HepG2 (cell line): Measurements from ENCODE around the gene SEMA4B. TPM values are rescaled to one million over a fixed set of nuclear protein-coding genes. Genes with fewer than 3 reads are reported as not detected.

ENCODE experiments used
- ARID3A ChIP-seq: IDR thresholded peaks from 2 replicates; pipeline ENCODE4 v1.6.1; 2012; ENCODE audit warnings: low read depth, low read length, improper control_type of control experiment
- GFI1 ChIP-seq: sonication (generic); formaldehyde crosslinking; IDR thresholded peaks from 2 replicates; pipeline ENCODE4 v1.5.0; 2020; ENCODE audit warnings: missing genetic modification reagents, mild to moderate bottlenecking, borderline replicate concordance
- HNRNPL ChIP-seq: fragments of 200-400 bp; formaldehyde crosslinking; IDR thresholded peaks from 2 replicates; pipeline ENCODE4 v1.6.1; 2017; ENCODE audit warnings: mild to moderate bottlenecking, low read depth, low read length
- KLF11 ChIP-seq: IDR thresholded peaks from 2 replicates; pipeline ENCODE4 v1.6.1; 2016; ENCODE audit warnings: missing compliant biosample characterization
- KMT2B ChIP-seq: IDR thresholded peaks from 2 replicates; pipeline ENCODE4 v1.6.1; 2016; ENCODE audit warnings: missing genetic modification reagents, missing compliant biosample characterization
- MLLT10 ChIP-seq: sonication (generic); formaldehyde crosslinking; IDR thresholded peaks from 2 replicates; pipeline ENCODE4 v1.4.0; 2020; ENCODE audit warnings: missing genetic modification reagents
- NFKBIZ ChIP-seq: IDR thresholded peaks from 2 replicates; pipeline ENCODE4 v1.6.1; 2018; ENCODE audit warnings: missing genetic modification reagents, missing compliant biosample characterization
- NR2F6 ChIP-seq, 2 experiments: IDR thresholded peaks; 2 replicates each; pipeline ENCODE4 v1.6.1; 2016; ENCODE audit warnings: antibody characterized with exemption in 1 of 2, mild to moderate bottlenecking in 1 of 2
- REPIN1 ChIP-seq: sonication (generic); formaldehyde crosslinking; IDR thresholded peaks from 2 replicates; pipeline ENCODE4 v1.8.0; 2022; ENCODE audit warnings: missing genetic modification reagents, low read depth, mild to moderate bottlenecking, borderline replicate concordance
- ZBTB8A ChIP-seq: sonication (generic); formaldehyde crosslinking; IDR thresholded peaks from 2 replicates; pipeline ENCODE4 v1.4.0; 2020; ENCODE audit warnings: mild to moderate bottlenecking, low read depth, missing genetic modification reagents, borderline replicate concordance
- ZNF224 ChIP-seq: sonication (generic); formaldehyde crosslinking; IDR thresholded peaks from 2 replicates; pipeline ENCODE4 v1.5.0; 2020; ENCODE audit warnings: mild to moderate bottlenecking, missing genetic modification reagents
- ZNF607 ChIP-seq: sonication (generic); formaldehyde crosslinking; IDR thresholded peaks from 2 replicates; pipeline ENCODE4 v1.5.1; 2020; ENCODE audit warnings: missing genetic modification reagents, mild to moderate bottlenecking, borderline replicate concordance
- ZNF713 ChIP-seq: sonication (generic); formaldehyde crosslinking; IDR thresholded peaks from 2 replicates; pipeline ENCODE4 v1.4.0; 2020; ENCODE audit warnings: mild to moderate bottlenecking, missing genetic modification reagents
- ZSCAN20 ChIP-seq: sonication (generic); formaldehyde crosslinking; IDR thresholded peaks from 2 replicates; pipeline ENCODE4 v1.4.0; 2020; ENCODE audit warnings: missing genetic modification reagents, mild to moderate bottlenecking, borderline replicate concordance
- polyA plus RNA-seq, 8 experiments: library from polyadenylated mRNA; depleted of rRNA in 3 of 8; stranded (reverse) in 7 of 8; unstranded in 1 of 8; fragments of >200 nt; fragmentation: Illumina TruSeq in 4 of 8; extraction: Trizol in 4 of 8; gene quantifications; 2 replicates each; pipeline versions ENCODE4 v1.2.1 to v1.2.3, GENCODE V29; 2011 to 2016; ENCODE audit warnings: low read depth in 4 of 8, missing spikeins in 1 of 8, mixed read lengths in 1 of 8; ENCODE audit not compliant: insufficient read depth in 1 of 8
- total RNA-seq, 5 experiments: library from RNA; depleted of rRNA; stranded (reverse); fragments of >200 nt; fragmentation: Illumina TruSeq; extraction: Trizol; gene quantifications; 2 replicates each; pipeline ENCODE4 v1.2.3, GENCODE V29; 2016; ENCODE audit warnings: low read depth in 1 of 5
- TF ChIP-seq, protein P1 (sequence below): sonication (generic); formaldehyde crosslinking; IDR thresholded peaks from 2 replicates; pipeline ENCODE4 v1.4.0; 2020; ENCODE audit warnings: low read depth, mild to moderate bottlenecking, missing genetic modification reagents
- TF ChIP-seq, protein P2 (sequence below): sonication (generic); formaldehyde crosslinking; IDR thresholded peaks from 2 replicates; pipeline ENCODE4 v1.4.0; 2020; ENCODE audit warnings: mild to moderate bottlenecking, missing genetic modification reagents

Gene SEMA4B
- total and polyA plus RNA-seq, 2 of the 13 experiments (the other 11 are each of a cell fraction or from before 2014, with no cell fraction given) = 2.1 to 17.0 TPM

DNA sequence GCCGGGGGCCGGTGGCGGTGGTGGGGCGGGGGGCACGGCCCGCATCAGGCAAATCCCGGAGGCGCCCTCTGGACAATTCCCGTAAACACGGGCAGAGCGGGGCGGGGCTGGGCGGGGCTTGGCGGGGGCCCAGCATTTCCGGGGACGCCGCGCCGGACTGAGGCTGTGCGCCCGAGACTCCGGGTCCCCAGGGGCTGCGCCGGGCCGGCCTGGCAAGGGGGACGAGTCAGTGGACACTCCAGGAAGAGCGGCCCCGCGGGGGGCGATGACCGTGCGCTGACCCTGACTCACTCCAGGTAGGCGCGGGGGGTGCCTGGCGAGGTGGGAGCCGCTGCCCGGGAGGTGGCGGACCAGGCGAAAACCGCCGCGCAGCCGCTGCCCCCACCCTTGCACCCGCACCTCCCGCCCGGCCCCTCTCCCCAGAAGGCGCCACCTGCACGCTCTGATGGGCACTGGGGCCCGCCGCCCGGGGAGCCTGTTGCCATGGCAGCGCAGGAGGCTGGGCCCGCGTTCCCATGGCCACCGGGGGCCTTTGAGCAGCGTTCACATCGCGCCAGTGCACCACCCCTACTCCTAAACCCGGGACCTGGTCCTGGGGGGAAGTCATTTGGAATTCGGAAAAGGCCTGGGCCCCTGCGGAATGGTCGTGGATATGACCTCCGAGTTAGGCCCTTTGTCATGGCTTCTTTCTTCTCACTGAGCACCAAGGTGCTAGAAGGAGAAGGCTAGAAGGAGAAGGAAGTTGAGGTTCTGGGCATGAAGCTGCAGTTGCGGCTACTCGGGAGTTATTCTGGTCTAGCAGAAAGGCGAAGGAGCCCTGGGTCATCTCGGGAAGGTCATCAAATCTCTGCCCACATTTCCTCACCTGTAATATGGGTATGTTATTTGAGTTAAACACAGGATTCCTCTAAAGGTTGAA, 16.1 kb upstream of the SEMA4B start (continued):
- TF ChIP-seq MLLT10 (CRISPR knock-in tag) (no peak), ZNF224 (peak; percentile 32; the same call in 1 of the 2 replicates), NR2F6 (IDR thresholded peaks at IDR 0.05) (no peak), NR2F6 (CRISPR knock-in tag; IDR thresholded peaks at IDR 0.05) (no peak), ZNF607 (CRISPR knock-in tag) (peak; percentile 63; the same call in 1 of the 2 replicates), HNRNPL (no peak; the same call in 1 of the 2 replicates), ZSCAN20 (CRISPR knock-in tag) (peak; percentile 83; the same call in 1 of the 2 replicates), NFKBIZ (CRISPR knock-in tag) (no peak), KLF11 (CRISPR knock-in tag) (no peak), GFI1 (CRISPR knock-in tag) (no peak; the same call in 1 of the 2 replicates), ZNF713 (0 out of 2 replicates have a peak, but pooled peaks have one; percentile 28), KMT2B (CRISPR knock-in tag) (peak; percentile 56; the same call in 1 of the 2 replicates), ARID3A (no peak), ZBTB8A (CRISPR knock-in tag) (no peak), REPIN1 (no peak)
- TF ChIP-seq, protein P1, sequence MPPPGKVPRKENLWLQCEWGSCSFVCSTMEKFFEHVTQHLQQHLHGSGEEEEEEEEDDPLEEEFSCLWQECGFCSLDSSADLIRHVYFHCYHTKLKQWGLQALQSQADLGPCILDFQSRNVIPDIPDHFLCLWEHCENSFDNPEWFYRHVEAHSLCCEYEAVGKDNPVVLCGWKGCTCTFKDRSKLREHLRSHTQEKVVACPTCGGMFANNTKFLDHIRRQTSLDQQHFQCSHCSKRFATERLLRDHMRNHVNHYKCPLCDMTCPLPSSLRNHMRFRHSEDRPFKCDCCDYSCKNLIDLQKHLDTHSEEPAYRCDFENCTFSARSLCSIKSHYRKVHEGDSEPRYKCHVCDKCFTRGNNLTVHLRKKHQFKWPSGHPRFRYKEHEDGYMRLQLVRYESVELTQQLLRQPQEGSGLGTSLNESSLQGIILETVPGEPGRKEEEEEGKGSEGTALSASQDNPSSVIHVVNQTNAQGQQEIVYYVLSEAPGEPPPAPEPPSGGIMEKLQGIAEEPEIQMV = no peak
- TF ChIP-seq, protein P2, sequence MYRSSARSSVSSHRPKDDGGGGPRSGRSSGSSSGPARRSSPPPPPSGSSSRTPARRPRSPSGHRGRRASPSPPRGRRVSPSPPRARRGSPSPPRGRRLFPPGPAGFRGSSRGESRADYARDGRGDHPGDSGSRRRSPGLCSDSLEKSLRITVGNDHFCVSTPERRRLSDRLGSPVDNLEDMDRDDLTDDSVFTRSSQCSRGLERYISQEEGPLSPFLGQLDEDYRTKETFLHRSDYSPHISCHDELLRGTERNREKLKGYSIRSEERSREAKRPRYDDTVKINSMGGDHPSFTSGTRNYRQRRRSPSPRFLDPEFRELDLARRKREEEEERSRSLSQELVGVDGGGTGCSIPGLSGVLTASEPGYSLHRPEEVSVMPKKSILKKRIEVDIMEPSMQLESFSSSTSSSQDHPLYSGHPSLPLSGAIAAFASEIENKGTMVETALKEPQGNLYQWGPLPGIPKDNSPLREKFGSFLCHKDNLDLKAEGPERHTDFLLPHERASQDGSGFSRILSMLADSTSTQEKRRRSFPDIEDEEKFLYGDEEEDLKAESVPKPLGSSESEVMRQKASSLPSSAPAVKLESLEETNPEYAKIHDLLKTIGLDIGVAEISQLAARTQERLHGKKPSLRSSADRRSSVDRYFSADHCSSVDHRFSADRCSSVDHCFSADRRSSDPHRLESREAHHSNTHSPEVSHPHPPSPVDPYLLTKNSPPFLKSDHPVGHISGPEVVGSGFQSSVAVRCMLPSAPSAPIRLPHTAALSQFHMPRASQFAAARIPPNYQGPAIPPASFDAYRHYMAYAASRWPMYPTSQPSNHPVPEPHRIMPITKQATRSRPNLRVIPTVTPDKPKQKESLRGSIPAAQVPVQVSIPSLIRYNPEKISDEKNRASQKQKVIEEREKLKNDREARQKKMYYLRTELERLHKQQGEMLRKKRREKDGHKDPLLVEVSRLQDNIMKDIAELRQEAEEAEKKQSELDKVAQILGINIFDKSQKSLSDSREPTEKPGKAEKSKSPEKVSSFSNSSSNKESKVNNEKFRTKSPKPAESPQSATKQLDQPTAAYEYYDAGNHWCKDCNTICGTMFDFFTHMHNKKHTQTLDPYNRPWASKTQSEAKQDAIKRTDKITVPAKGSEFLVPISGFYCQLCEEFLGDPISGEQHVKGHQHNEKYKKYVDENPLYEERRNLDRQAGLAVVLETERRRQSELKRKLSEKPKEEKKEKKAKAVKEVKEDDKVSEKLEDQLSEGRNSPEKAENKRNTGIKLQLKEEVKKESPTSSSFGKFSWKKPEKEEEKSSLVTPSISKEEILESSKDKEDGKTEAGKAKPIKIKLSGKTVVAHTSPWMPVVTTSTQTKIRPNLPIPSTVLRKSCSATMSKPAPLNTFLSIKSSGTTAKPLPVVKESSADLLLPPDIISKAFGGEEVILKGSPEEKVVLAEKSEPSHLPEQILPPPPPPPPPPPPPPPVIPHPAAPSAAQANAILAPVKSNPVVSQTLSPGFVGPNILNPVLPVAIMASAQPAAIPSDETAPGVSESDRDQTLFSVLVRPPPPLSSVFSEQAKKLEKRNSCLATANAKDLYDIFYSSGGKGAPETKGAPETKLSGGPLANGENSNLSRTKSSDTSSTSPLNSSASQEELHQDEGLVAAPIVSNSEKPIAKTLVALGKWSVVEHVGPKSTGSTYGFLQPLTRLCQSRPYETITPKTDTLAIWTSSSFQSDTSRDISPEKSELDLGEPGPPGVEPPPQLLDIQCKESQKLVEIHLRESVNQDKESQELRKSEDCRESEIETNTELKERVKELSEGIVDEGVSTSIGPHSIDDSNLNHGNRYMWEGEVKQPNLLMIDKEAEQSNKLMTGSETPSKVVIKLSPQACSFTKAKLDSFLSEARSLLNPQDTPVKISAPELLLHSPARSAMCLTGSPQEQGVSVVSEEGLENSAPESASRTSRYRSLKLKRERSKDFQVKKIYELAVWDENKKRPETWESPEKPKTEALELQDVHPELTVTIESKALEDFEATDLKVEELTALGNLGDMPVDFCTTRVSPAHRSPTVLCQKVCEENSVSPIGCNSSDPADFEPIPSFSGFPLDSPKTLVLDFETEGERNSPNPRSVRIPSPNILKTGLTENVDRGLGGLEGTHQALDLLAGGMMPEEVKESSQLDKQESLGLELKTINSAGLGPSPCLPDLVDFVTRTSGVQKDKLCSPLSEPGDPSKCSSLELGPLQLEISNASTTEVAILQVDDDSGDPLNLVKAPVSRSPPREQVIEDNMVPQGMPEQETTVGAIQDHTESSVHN (CRISPR knock-in tag) = no peak
